Smooth muscle cell (in vitro differentiated cells): ENCODE results near the gene FGFR4. TPM values are rescaled to one million over a fixed set of nuclear protein-coding genes. Genes with fewer than 3 reads are reported as not detected.

Source experiments
- DNase-seq: peaks from one replicate; lab custom pipeline; 2025; ENCODE audit not compliant: unreplicated experiment; lab: John Stamatoyannopoulos, UW
- H2AFZ ChIP-seq: fragments of 200-600 bp; sonication (generic); 2 replicates; pipeline ENCODE4 v1.6.0; 2016; ENCODE audit warnings: antibody characterized with exemption, low read depth, mild to moderate bottlenecking
- H3F3A ChIP-seq: fragments of 200-600 bp; sonication (generic); 2 replicates; pipeline ENCODE4 v1.6.0; 2017; ENCODE audit warnings: antibody characterized with exemption, low read depth
- H3K27ac ChIP-seq: fragments of 200-600 bp; sonication (generic); 2 replicates; pipeline ENCODE4 v1.5.1; 2016; ENCODE audit warnings: low read depth, mild to moderate bottlenecking
- H3K27me3 ChIP-seq: fragments of 200-600 bp; sonication (generic); 2 replicates; pipeline ENCODE4 v1.6.1; 2016; ENCODE audit warnings: low read depth, mild to moderate bottlenecking
- H3K36me3 ChIP-seq: fragments of 200-600 bp; sonication (generic); 2 replicates; pipeline ENCODE4 v1.5.1; 2016; ENCODE audit warnings: low read depth
- H3K4me1 ChIP-seq: fragments of 200-600 bp; sonication (generic); 2 replicates; pipeline ENCODE4 v1.5.1; 2016; ENCODE audit warnings: low read depth
- H3K4me2 ChIP-seq: fragments of 200-600 bp; sonication (generic); 2 replicates; pipeline ENCODE4 v1.6.0; 2016; ENCODE audit warnings: mild to moderate bottlenecking
- H3K4me3 ChIP-seq: fragments of 200-600 bp; sonication (generic); 2 replicates; pipeline ENCODE4 v1.5.1; 2016; ENCODE audit warnings: mild to moderate bottlenecking
- H3K79me2 ChIP-seq: fragments of 200-600 bp; sonication (generic); 2 replicates; pipeline ENCODE4 v1.6.0; 2016; ENCODE audit warnings: low read depth, mild to moderate bottlenecking
- H3K9ac ChIP-seq: fragments of 200-600 bp; sonication (generic); 2 replicates; pipeline ENCODE4 v1.6.0; 2016; ENCODE audit warnings: low read depth
- H3K9me3 ChIP-seq: fragments of 200-600 bp; sonication (generic); replicated peaks from 2 replicates; pipeline ENCODE4 v1.5.1; 2016; ENCODE audit warnings: low read depth
- H4K20me1 ChIP-seq: fragments of 200-600 bp; sonication (generic); 2 replicates; pipeline ENCODE4 v1.6.0; 2016; ENCODE audit warnings: low read depth
- WGBS: methylation state at CpG from one replicate; pipeline ENCODE4 v1.1.7; 2016; ENCODE audit warnings: low lambda C conversion rate; 5-methylcytosine and 5-hydroxymethylcytosine counted together
- polyA plus RNA-seq: library from polyadenylated mRNA; unstranded; fragments of >200 nt; fragmentation: Nextera tagmentation; extraction: Ambion mirVana; gene quantifications from 2 replicates; pipeline ENCODE4 v1.2.1, GENCODE V29; 2016
- total RNA-seq: library from RNA; depleted of rRNA; stranded (reverse); fragments of >200 nt; gene quantifications from 2 replicates; pipeline ENCODE4 v1.2.3, GENCODE V29; 2014
- TF ChIP-seq, protein P1 (sequence below): fragments of 200-600 bp; sonication (generic); IDR thresholded peaks from 2 replicates; pipeline ENCODE4 v1.5.1; 2017; ENCODE audit warnings: borderline replicate concordance, mild to moderate bottlenecking, antibody characterized with exemption; ENCODE audit not compliant: insufficient read depth, poor library complexity, severe bottlenecking

Gene FGFR4
- total and polyA plus RNA-seq, 2 experiments from 2014 or later: 0.90 to 1.1 TPM

DNA sequence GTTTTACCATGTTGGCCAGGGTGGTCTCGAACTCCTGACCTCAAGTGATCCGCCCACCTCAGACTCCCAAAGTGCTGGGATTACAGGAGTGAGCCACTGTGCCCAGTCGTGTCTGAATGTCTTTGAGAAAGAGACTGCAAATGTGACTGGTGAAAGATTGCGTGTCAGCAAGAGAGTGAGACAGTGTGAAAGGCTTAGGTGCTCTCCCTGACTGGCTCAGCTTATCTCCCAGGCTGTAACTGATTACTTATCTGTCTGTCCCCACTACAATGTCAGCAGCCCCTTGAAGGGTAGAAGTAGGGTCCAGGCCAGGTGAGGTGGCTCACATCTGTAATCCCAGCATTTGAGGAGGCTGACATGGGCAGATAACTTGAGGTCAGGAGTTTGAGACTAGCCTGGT is 3.4 kb upstream of the FGFR4 start:
- TF ChIP-seq, protein P1, sequence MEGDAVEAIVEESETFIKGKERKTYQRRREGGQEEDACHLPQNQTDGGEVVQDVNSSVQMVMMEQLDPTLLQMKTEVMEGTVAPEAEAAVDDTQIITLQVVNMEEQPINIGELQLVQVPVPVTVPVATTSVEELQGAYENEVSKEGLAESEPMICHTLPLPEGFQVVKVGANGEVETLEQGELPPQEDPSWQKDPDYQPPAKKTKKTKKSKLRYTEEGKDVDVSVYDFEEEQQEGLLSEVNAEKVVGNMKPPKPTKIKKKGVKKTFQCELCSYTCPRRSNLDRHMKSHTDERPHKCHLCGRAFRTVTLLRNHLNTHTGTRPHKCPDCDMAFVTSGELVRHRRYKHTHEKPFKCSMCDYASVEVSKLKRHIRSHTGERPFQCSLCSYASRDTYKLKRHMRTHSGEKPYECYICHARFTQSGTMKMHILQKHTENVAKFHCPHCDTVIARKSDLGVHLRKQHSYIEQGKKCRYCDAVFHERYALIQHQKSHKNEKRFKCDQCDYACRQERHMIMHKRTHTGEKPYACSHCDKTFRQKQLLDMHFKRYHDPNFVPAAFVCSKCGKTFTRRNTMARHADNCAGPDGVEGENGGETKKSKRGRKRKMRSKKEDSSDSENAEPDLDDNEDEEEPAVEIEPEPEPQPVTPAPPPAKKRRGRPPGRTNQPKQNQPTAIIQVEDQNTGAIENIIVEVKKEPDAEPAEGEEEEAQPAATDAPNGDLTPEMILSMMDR: no peak
- Histone ChIP-seq H3K4me1 (no peaks in the 10 kb centered on the region), H3K9ac (no peak overlapping the region), H3K27ac (no peak overlapping the region), H3K9me3 (no peaks in the 10 kb centered on the region), H4K20me1 (no peaks in the 10 kb centered on the region), H2AFZ (no peak overlapping the region), H3F3A (peaks cover 9% of the 10 kb centered on the region), H3K79me2 (no peaks in the 10 kb centered on the region), H3K4me2 (no peak overlapping the region), H3K4me3 (no peak overlapping the region), H3K27me3 (no peaks in the 10 kb centered on the region), H3K36me3 (no peaks in the 10 kb centered on the region)
- 75% methylated on average over 4 of the region's 4 CpGs for WGBS
- no peak for DNase-seq

DNA sequence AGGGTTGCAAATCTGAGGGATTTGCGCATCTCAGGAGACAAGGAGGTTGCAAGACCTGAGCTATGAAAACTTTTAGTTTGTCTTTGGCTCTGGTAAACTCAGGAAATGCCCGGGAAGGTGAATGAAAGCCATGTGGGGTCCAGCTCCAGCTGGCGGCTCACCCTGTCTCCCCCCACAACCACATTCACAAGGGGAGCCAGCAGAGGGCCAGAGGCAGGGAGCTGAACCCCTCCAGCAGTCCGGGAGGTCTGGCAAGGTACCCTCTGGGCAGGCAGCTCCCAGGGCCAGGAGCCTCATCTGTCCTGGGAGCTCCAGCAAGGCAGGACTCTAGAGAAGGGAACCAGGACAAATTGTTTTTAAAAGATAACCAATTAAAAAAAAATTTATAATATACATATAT is 2.5 kb upstream of the FGFR4 start:
- H3K36me3 ChIP-seq: no peaks in the 10 kb centered on the region
- no peaks in the 10 kb centered on the region for H3K9me3 ChIP-seq
- no peak overlapping the region for H3K27ac ChIP-seq
- TF ChIP-seq, protein P1: no peak
- H3K9ac ChIP-seq: no peak overlapping the region
- H4K20me1 ChIP-seq: no peaks in the 10 kb centered on the region
- no peak overlapping the region for H2AFZ ChIP-seq
- peaks cover 9% of the 10 kb centered on the region for H3F3A ChIP-seq
- H3K79me2 ChIP-seq: no peaks in the 10 kb centered on the region
- H3K27me3 ChIP-seq: no peaks in the 10 kb centered on the region
- 87% methylated on average over 4 of the region's 4 CpGs for WGBS
- no peak overlapping the region for H3K4me3 ChIP-seq
- no peak for DNase-seq
- no peaks in the 10 kb centered on the region for H3K4me1 ChIP-seq
- H3K4me2 ChIP-seq: no peak overlapping the region

GRCh38 chr5:177085985-177086653 is 596 bp upstream of the FGFR4 start:
- Histone ChIP-seq H3K36me3 (no peaks in the 10 kb centered on the region), H3K79me2 (no peaks in the 10 kb centered on the region), H4K20me1 (no peaks in the 10 kb centered on the region), H3K9me3 (no peaks in the 10 kb centered on the region), H3K27me3 (no peaks in the 10 kb centered on the region), H3K4me3 (no peak overlapping the region), H3K4me1 (no peaks in the 10 kb centered on the region), H3F3A (peaks cover 9% of the 10 kb centered on the region), H2AFZ (no peak overlapping the region), H3K27ac (no peak overlapping the region), H3K9ac (no peak overlapping the region), H3K4me2 (no peak overlapping the region)
- DNase-seq: no peak
- 63% methylated on average over 11 of the region's 13 CpGs for WGBS
- TF ChIP-seq, protein P1: no peak
